ENCODE data around the gene POLDIP3.

GRCh38 chr22:42595434-42595833, 19.2 kb downstream of the POLDIP3 start:
- no peak for TF ChIP-seq CTCF (IDR thresholded peaks at IDR 0.05; ENCODE audit: insufficient read depth, low read length, poor library complexity, severe bottlenecking)
- no peak for TF ChIP-seq EZH2phosphoT487 (conservative IDR thresholded peaks at IDR 0.05; ENCODE audit: low read length)

All from SU-DHL-6 (cell line).